B cell (primary cell): ENCODE results near the gene PNPO. TPM values are rescaled to one million over a fixed set of nuclear protein-coding genes. Genes with fewer than 3 reads are reported as not detected.

ENCODE experiments used
- ATAC-seq: fragments of 200-7000 bp; cut with Tn5 transposase; one replicate; pipeline ENCODE4 v1.10.0; 2021; ENCODE audit warnings: low read depth, mild to moderate bottlenecking, moderate number of reproducible peaks, moderate library complexity
- CTCF ChIA-PET: fragments of 350-600 bp; sonication (Branson Sonifier 250); formaldehyde crosslinking; loops from one replicate; lab custom pipeline; 2021; ENCODE audit warnings: antibody characterized with exemption, inconsistent platforms; lab: Charles Lee
- POLR2A ChIA-PET: fragments of 350-600 bp; sonication (Branson Sonifier 250); formaldehyde crosslinking; loops from one replicate; lab custom pipeline; 2021; ENCODE audit warnings: antibody characterized with exemption; lab: Charles Lee
- DNase-seq: peaks from one replicate; pipeline ENCODE4 v3.0.0; 2013
- H2AFZ ChIP-seq: 2 replicates; pipeline ENCODE4 v1.6.1; 2012; ENCODE audit warnings: mild to moderate bottlenecking, low read depth, low read length; ENCODE audit not compliant: insufficient read depth, poor library complexity, severe bottlenecking
- H3K27ac ChIP-seq, 2 donors: 1 replicate in 1 of 2; 2 replicates in 1 of 2; pipeline ENCODE4 v1.5.1; 2012 to 2013; ENCODE audit warnings: low read length in 2 of 2, mild to moderate bottlenecking in 2 of 2, moderate library complexity in 1 of 2
- H3K27me3 ChIP-seq, 4 experiments: fragments of 200-600 bp in 1 of 4; sonication (generic) in 1 of 4; replicated peaks in 1 of 4; 1 replicate in 2 of 4; 2 replicates in 2 of 4; pipeline versions ENCODE4 v1.6.1 to v1.7.0; 2013 to 2016; ENCODE audit warnings: low read length in 3 of 4, mild to moderate bottlenecking in 2 of 4, mixed read lengths in 1 of 4, moderate library complexity in 1 of 4; ENCODE audit not compliant: insufficient read depth in 4 of 4, control insufficient read depth in 3 of 4; ENCODE audit errors: control extremely low read depth in 1 of 4
- H3K36me3 ChIP-seq, 2 experiments: replicated peaks in 1 of 2; 1 replicate in 1 of 2; 2 replicates in 1 of 2; pipeline versions ENCODE4 v1.6.1 to v1.7.1; 2013; ENCODE audit warnings: low read length in 1 of 2; ENCODE audit not compliant: insufficient read depth in 2 of 2, control insufficient read depth in 1 of 2; ENCODE audit errors: control extremely low read depth in 1 of 2, extremely low read depth in 1 of 2
- H3K4me1 ChIP-seq, 2 donors: fragments of 200-600 bp in 1 of 2; sonication (generic) in 1 of 2; 1 replicate in 1 of 2; 2 replicates in 1 of 2; pipeline versions ENCODE4 v1.5.1 to v1.6.1; 2013 to 2017; ENCODE audit warnings: low read length in 2 of 2; ENCODE audit not compliant: control insufficient read depth in 2 of 2, insufficient read depth in 2 of 2
- H3K4me2 ChIP-seq: replicated peaks from 2 replicates; pipeline ENCODE3; 2012; ENCODE audit warnings: mild to moderate bottlenecking, low read depth, low read length; ENCODE audit not compliant: poor library complexity, severe bottlenecking
- H3K4me3 ChIP-seq, 5 experiments: fragments of 200-600 bp in 1 of 5; sonication (generic) in 1 of 5; 1 replicate in 3 of 5; 2 replicates in 2 of 5; pipeline versions ENCODE4 v1.5.1 to v1.7.0; 2011 to 2016; ENCODE audit warnings: low read length in 4 of 5, mild to moderate bottlenecking in 4 of 5, low read depth in 2 of 5, control low read depth in 1 of 5, moderate library complexity in 1 of 5; ENCODE audit not compliant: insufficient read depth in 1 of 5; ENCODE audit errors: control extremely low read depth in 1 of 5, extremely low read depth in 1 of 5
- H3K79me2 ChIP-seq: fragments of 200-600 bp; sonication (generic); one replicate; pipeline ENCODE4 v1.6.0; 2016; ENCODE audit warnings: low read length; ENCODE audit not compliant: control insufficient read depth, insufficient read depth
- H3K9ac ChIP-seq: fragments of 200-600 bp; sonication (generic); 2 replicates; pipeline ENCODE4 v1.6.1; 2017; ENCODE audit warnings: mild to moderate bottlenecking, low read length, moderate library complexity
- H3K9me3 ChIP-seq, 3 donors: one replicate each; pipeline versions ENCODE4 v1.6.1 to v1.7.1; 2013; ENCODE audit warnings: low read length in 2 of 3; ENCODE audit not compliant: control insufficient read depth in 2 of 3, insufficient read depth in 1 of 3; ENCODE audit errors: control extremely low read depth in 1 of 3
- H4K20me1 ChIP-seq: 2 replicates; pipeline ENCODE4 v1.6.0; 2012; ENCODE audit warnings: mild to moderate bottlenecking, low read length; ENCODE audit not compliant: insufficient read depth, control insufficient read depth, poor library complexity, severe bottlenecking
- H3K27ac Mint-ChIP-seq: one replicate; pipeline ENCODE4 v1.8.0; 2021; ENCODE audit warnings: mixed read lengths
- H3K27me3 Mint-ChIP-seq: one replicate; pipeline ENCODE4 v1.8.0; 2021; ENCODE audit warnings: mixed read lengths
- H3K4me1 Mint-ChIP-seq: one replicate; pipeline ENCODE4 v1.8.0; 2021; ENCODE audit warnings: mixed read lengths
- H3K4me3 Mint-ChIP-seq: one replicate; pipeline ENCODE4 v1.8.0; 2021; ENCODE audit warnings: mixed read lengths
- H3K9me3 Mint-ChIP-seq: one replicate; pipeline ENCODE4 v1.8.0; 2022; ENCODE audit warnings: mixed read lengths; ENCODE audit not compliant: insufficient read depth
- CTCF ChIP-seq: fragments of 200-600 bp; IDR thresholded peaks from one replicate; pipeline ENCODE4 v1.8.0; 2022; ENCODE audit warnings: antibody characterized with exemption, mild to moderate bottlenecking
- EZH2 ChIP-seq: IDR thresholded peaks from 2 replicates; pipeline ENCODE4 v1.6.1; 2012; ENCODE audit warnings: borderline replicate concordance, low read depth, mild to moderate bottlenecking, moderate library complexity, low read length; ENCODE audit not compliant: insufficient read depth, poor library complexity, severe bottlenecking
- WGBS: methylation state at CpG from one replicate; pipeline ENCODE4 v1.1.5; 2013; ENCODE audit warnings: missing lambda C conversion rate; ENCODE audit not compliant: insufficient coverage; 5-methylcytosine and 5-hydroxymethylcytosine counted together
- intact Hi-C: fragments of 100-400 bp; cut with micrococcal nuclease; formaldehyde crosslinking; loops from one replicate; pipeline ENCODE4 v1.10.0; 2022
- polyA plus RNA-seq: library from polyadenylated mRNA; depleted of rRNA; stranded (reverse); fragments of >200 nt; gene quantifications from 2 replicates; pipeline ENCODE4 v1.2.3, GENCODE V29; 2012
- total RNA-seq, 2 donors: library from RNA; stranded (reverse); fragments of 120-200 nt in 1 of 2; gene quantifications; 1 replicate in 1 of 2; 2 replicates in 1 of 2; pipeline versions ENCODE4 v1.2.3 to v1.2.4, GENCODE V29; 2013 to 2022

PNPO gene
- total and polyA plus RNA-seq, 2 donors (not counting 1 experiment from before 2014, with no cell fraction given): 8.0 to 14.7 TPM

- no peak for DNase-seq
- ChIA-PET CTCF (interaction anchor here (1.1 kb wide), 1 partner anchor 10 kb away, joined by 3 read pairs; no protein-coding TSS in a partner anchor), POLR2A (no interaction called here)
- Histone ChIP-seq H3K4me2 (no peak overlapping the region), H2AFZ (no peak overlapping the region), H3K27ac (no peak overlapping the region), H3K4me1 (no peaks in the 10 kb centered on the region), H3K4me3 (no peak overlapping the region), H3K9ac (no peak overlapping the region), H3K36me3 (peaks cover 0 to 2% of the 10 kb centered on the region in 2 experiments), H4K20me1 (no peaks in the 10 kb centered on the region), H3K27me3 (peaks cover 0 to 11% (median 0%) of the 10 kb centered on the region in 4 experiments), H3K79me2 (no peaks in the 10 kb centered on the region), H3K9me3 (no peaks in the 10 kb centered on the region)
- peaks cover 6% of the 10 kb centered on the region for H3K27me3 Mint-ChIP-seq
- no peaks in the 10 kb centered on the region for H3K4me1 Mint-ChIP-seq
- WGBS: 92% methylated on average over 6 of the region's 10 CpGs
- ATAC-seq: no peak
- H3K27ac Mint-ChIP-seq: no peak overlapping the region
- H3K4me3 Mint-ChIP-seq: no peak overlapping the region
- H3K9me3 Mint-ChIP-seq: no peaks in the 10 kb centered on the region
- TF ChIP-seq CTCF (no peak), EZH2 (no peak)
- intact Hi-C loops: no loop called here
Measured at GRCh38 chr17:47989159-47989558, 47.8 kb downstream of the PNPO start.

GRCh38 chr17:47989700-47990099 is 48.3 kb downstream of the PNPO start:
- Mint-ChIP-seq H3K27me3 (peaks cover 9% of the 10 kb centered on the region), H3K27ac (no peak overlapping the region), H3K9me3 (no peaks in the 10 kb centered on the region), H3K4me1 (no peaks in the 10 kb centered on the region), H3K4me3 (no peak overlapping the region)
- no peaks in the 10 kb centered on the region for H4K20me1 ChIP-seq
- H3K4me1 ChIP-seq: no peaks in the 10 kb centered on the region
- H3K4me3 ChIP-seq: no peak overlapping the region
- WGBS: no CpG with 5 or more reads among the region's 1 CpG
- ChIA-PET POLR2A (no interaction called here), CTCF (no interaction called here)
- H3K27ac ChIP-seq: no peak overlapping the region
- DNase-seq (no peak), ATAC-seq (no peak)
- intact Hi-C loops: no loop called here
- no peak overlapping the region for H2AFZ ChIP-seq
- peaks cover 0 to 15% (median 0%) of the 10 kb centered on the region in 4 experiments for H3K27me3 ChIP-seq
- no peak overlapping the region for H3K9ac ChIP-seq
- H3K4me2 ChIP-seq: no peak overlapping the region
- no peaks in the 10 kb centered on the region for H3K9me3 ChIP-seq
- H3K36me3 ChIP-seq: no peaks in the 10 kb centered on the region
- H3K79me2 ChIP-seq: no peaks in the 10 kb centered on the region
- TF ChIP-seq CTCF (no peak), EZH2 (no peak)
